Measurements from ENCODE around the gene SPTY2D1.

SPTY2D1 gene

GRCh38 chr11:18564149-18564548 is 70.0 kb downstream of the SPTY2D1 start:
- DNase-seq (ENCODE audit: low spot score) = no peak

- DNase-seq (ENCODE audit: low spot score) = no peak
Measured at GRCh38 chr11:18563090-18563730, 70.9 kb downstream of the SPTY2D1 start.

All from CD4-positive, alpha-beta T cell treated with Interleukin-6 at 100 ng/mL for 8 hours (primary cell).